ENCODE results near the gene GPR32. TPM values are rescaled to one million over a fixed set of nuclear protein-coding genes. Genes with fewer than 3 reads are reported as not detected.

The GPR32 gene
- total and polyA plus RNA-seq, 2 donors (not counting 1 experiment from before 2014, with no cell fraction given), result not detected

DNA sequence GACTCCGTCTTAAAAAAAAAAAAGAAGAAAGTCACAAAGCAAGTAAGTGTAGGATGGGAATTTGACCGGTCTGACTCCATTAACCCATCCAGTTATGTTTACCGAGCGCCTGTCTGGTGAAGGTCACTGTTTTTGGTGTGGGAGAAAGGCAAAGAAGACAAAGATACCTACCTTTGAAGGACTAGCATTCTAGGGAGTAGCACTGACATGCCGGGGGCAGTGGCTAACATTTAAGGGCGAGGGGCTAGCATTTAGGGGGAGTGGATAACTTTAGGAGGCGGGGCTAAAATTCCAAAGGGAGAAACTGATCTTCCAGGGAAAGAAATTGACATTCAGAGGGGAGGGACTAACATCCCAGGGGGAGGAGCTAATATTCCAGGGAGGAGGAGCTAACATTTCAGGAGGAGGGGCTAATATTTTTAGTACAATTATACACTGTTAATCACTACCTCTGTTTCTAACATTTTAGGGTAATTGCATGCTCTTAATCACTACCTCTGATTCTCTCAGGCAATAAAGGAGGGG, 8.7 kb downstream of the GPR32 start:
- WGBS (ENCODE audit: insufficient coverage), result 79% methylated on average over 4 of the region's 7 CpGs
- no peak overlapping the region for H3K4me3 Mint-ChIP-seq
- Histone ChIP-seq H3K9ac (ENCODE audit: low read length) (no peak overlapping the region), H2AFZ (ENCODE audit: insufficient read depth, low read depth, low read length, poor library complexity, severe bottlenecking) (no peak overlapping the region), H3K4me3 (ENCODE audit: control extremely low read depth in 1 of 5, extremely low read depth in 1 of 5, insufficient read depth in 1 of 5, low read depth in 2 of 5, low read length in 4 of 5) (no peak overlapping the region), H3K4me1 (ENCODE audit: control insufficient read depth in 2 of 2, insufficient read depth in 2 of 2, low read length in 2 of 2) (peaks cover 6 to 8% of the 10 kb centered on the region in 2 donors), H3K4me2 (replicated peaks; ENCODE audit: low read depth, low read length, poor library complexity, severe bottlenecking) (no peak overlapping the region), H3K27ac (ENCODE audit: low read length in 2 of 2) (no peak overlapping the region), H3K9me3 (ENCODE audit: control extremely low read depth in 1 of 3, control insufficient read depth in 2 of 3, insufficient read depth in 1 of 3, low read length in 2 of 3) (peaks cover 0 to 25% (median 1%) of the 10 kb centered on the region in 3 donors), H3K79me2 (ENCODE audit: control insufficient read depth, insufficient read depth, low read length) (no peaks in the 10 kb centered on the region), H3K27me3 (replicated peaks in 1 of 4; ENCODE audit: control extremely low read depth in 1 of 4, control insufficient read depth in 3 of 4, insufficient read depth in 4 of 4, low read length in 3 of 4) (peaks cover 0 to 60% (median 26%) of the 10 kb centered on the region in 4 experiments), H4K20me1 (ENCODE audit: control insufficient read depth, insufficient read depth, low read length, poor library complexity, severe bottlenecking) (no peaks in the 10 kb centered on the region), H3K36me3 (replicated peaks in 1 of 2; ENCODE audit: control extremely low read depth in 1 of 2, control insufficient read depth in 1 of 2, extremely low read depth in 1 of 2, insufficient read depth in 2 of 2, low read length in 1 of 2) (no peaks in the 10 kb centered on the region)
- ATAC-seq (ENCODE audit: low read depth) (no peak), DNase-seq (no peak)
- no peaks in the 10 kb centered on the region for H3K9me3 Mint-ChIP-seq (ENCODE audit: insufficient read depth)
- peaks cover 68% of the 10 kb centered on the region for H3K27me3 Mint-ChIP-seq
- intact Hi-C loops (cut with micrococcal nuclease), result no loop called here
- ChIA-PET POLR2A (no interaction called here), CTCF (interaction anchor here (0.5 to 2.5 kb wide), 4 partner anchors 143 to 643 kb away, joined by 3 to 11 read pairs (median 5); no protein-coding TSS in a partner anchor)
- TF ChIP-seq, protein P1, sequence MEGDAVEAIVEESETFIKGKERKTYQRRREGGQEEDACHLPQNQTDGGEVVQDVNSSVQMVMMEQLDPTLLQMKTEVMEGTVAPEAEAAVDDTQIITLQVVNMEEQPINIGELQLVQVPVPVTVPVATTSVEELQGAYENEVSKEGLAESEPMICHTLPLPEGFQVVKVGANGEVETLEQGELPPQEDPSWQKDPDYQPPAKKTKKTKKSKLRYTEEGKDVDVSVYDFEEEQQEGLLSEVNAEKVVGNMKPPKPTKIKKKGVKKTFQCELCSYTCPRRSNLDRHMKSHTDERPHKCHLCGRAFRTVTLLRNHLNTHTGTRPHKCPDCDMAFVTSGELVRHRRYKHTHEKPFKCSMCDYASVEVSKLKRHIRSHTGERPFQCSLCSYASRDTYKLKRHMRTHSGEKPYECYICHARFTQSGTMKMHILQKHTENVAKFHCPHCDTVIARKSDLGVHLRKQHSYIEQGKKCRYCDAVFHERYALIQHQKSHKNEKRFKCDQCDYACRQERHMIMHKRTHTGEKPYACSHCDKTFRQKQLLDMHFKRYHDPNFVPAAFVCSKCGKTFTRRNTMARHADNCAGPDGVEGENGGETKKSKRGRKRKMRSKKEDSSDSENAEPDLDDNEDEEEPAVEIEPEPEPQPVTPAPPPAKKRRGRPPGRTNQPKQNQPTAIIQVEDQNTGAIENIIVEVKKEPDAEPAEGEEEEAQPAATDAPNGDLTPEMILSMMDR (IDR thresholded peaks at IDR 0.05), result no peak
- no peak for TF ChIP-seq EZH2 (IDR thresholded peaks at IDR 0.05; ENCODE audit: borderline replicate concordance, insufficient read depth, low read depth, low read length, poor library complexity, severe bottlenecking)
- H3K4me1 Mint-ChIP-seq, result peaks cover 7% of the 10 kb centered on the region
- no peak overlapping the region for H3K27ac Mint-ChIP-seq
